Esophagus muscularis mucosa (tissue), 4 donors: ENCODE measurements around the gene USP10. TPM values are rescaled to one million over a fixed set of nuclear protein-coding genes. Genes with fewer than 3 reads are reported as not detected.

Experiments used
- DNase-seq: peaks from one replicate; pipeline ENCODE4 v3.0.0-alpha.2; 2017; ENCODE audit errors: extremely low spot score
- H3K27ac ChIP-seq, 4 donors: fragments of 200-600 bp; sonication (generic); replicated peaks in 1 of 4; 1 replicate in 3 of 4; 2 replicates in 1 of 4; pipeline ENCODE4 v1.5.1; 2016 to 2019; ENCODE audit warnings: mild to moderate bottlenecking in 1 of 4
- H3K27me3 ChIP-seq, 4 donors: fragments of 200-600 bp; sonication (generic); one replicate each; pipeline versions ENCODE4 v1.5.1 to v1.6.0; 2016 to 2019
- H3K36me3 ChIP-seq, 4 donors: fragments of 200-600 bp; sonication (generic); one replicate each; pipeline ENCODE4 v1.5.1; 2016 to 2019
- H3K4me1 ChIP-seq, 4 donors: fragments of 200-600 bp; sonication (generic); one replicate each; pipeline ENCODE4 v1.5.1; 2016 to 2019
- H3K4me3 ChIP-seq, 4 donors: fragments of 200-600 bp; sonication (generic); 1 replicate in 2 of 4; 2 replicates in 2 of 4; pipeline ENCODE4 v1.5.1; 2016 to 2019; ENCODE audit warnings: mild to moderate bottlenecking in 4 of 4, moderate library complexity in 1 of 4
- H3K9me3 ChIP-seq, 4 donors: fragments of 200-600 bp; sonication (generic); 1 replicate in 3 of 4; 2 replicates in 1 of 4; pipeline ENCODE4 v1.5.1; 2016 to 2019
- CTCF ChIP-seq, 3 experiments: fragments of 200-600 bp in 2 of 3; fragments of 450-650 bp in 1 of 3; sonication (generic) in 2 of 3; IDR thresholded peaks; one replicate each; pipeline ENCODE4 v1.5.1; 2017 to 2019; ENCODE audit warnings: antibody characterized with exemption in 3 of 3, mild to moderate bottlenecking in 2 of 3, moderate library complexity in 1 of 3
- EP300 ChIP-seq: sonication (generic); formaldehyde crosslinking; IDR thresholded peaks from one replicate; pipeline ENCODE4 v1.6.1; 2017; ENCODE audit warnings: antibody characterized with exemption
- POLR2A ChIP-seq: fragments of 450-650 bp; IDR thresholded peaks from one replicate; pipeline ENCODE4 v1.6.1; 2017; ENCODE audit warnings: antibody characterized with exemption, moderate library complexity, mild to moderate bottlenecking, low read depth
- POLR2AphosphoS5 ChIP-seq, 2 donors: sonication (generic); formaldehyde crosslinking; IDR thresholded peaks; one replicate each; pipeline ENCODE4 v1.6.1; 2017; ENCODE audit warnings: antibody characterized with exemption in 2 of 2
- WGBS: methylation state at CpG from one replicate; pipeline ENCODE4 v1.1.5; 2018; 5-methylcytosine and 5-hydroxymethylcytosine counted together
- intact Hi-C: fragments of 100-400 bp; cut with DNase I; formaldehyde crosslinking; loops from one replicate; pipeline ENCODE4 v1.15.1; 2023
- total RNA-seq, 4 donors: library from RNA; depleted of rRNA; stranded (reverse); fragments of >200 nt; gene quantifications; one replicate each; pipeline versions ENCODE4 v1.1.0 to v1.2.1, GENCODE V29; 2016

Gene USP10
- total RNA-seq, 4 donors from 2014 or later = 45.3 to 71.2 (median 59.3) TPM

GRCh38 chr16:84782846-84783245 is 83.0 kb downstream of the USP10 start:
- Histone ChIP-seq H3K4me3 (no peak overlapping the region), H3K9me3 (no peaks in the 10 kb centered on the region), H3K4me1 (peaks cover 16 to 27% (median 24%) of the 10 kb centered on the region in 4 donors), H3K27me3 (no peaks in the 10 kb centered on the region), H3K36me3 (peaks cover 7 to 28% (median 25%) of the 10 kb centered on the region in 4 donors), H3K27ac (no peak overlapping the region)
- TF ChIP-seq CTCF (IDR thresholded peaks at IDR 0.05) = no peak
- no peak for TF ChIP-seq EP300
- no peak for TF ChIP-seq POLR2AphosphoS5 (IDR thresholded peaks at IDR 0.05)
- TF ChIP-seq POLR2A = no peak
- WGBS = 81% methylated on average over 2 of the region's 2 CpGs
- intact Hi-C loops = no loop called here
- no peak for DNase-seq

GRCh38 chr16:84785843-84786581 is 86.2 kb downstream of the USP10 start:
- TF ChIP-seq POLR2A (no peak), CTCF (IDR thresholded peaks at IDR 0.05) (no peak), EP300 (no peak), POLR2AphosphoS5 (IDR thresholded peaks at IDR 0.05) (peak in 1 of 2 donors; percentile 29)
- 66% methylated on average over 9 of the region's 11 CpGs for WGBS
- Histone ChIP-seq H3K4me3 (no peak overlapping the region), H3K36me3 (peaks cover 0 to 3% (median 0%) of the 10 kb centered on the region in 4 donors), H3K27me3 (no peaks in the 10 kb centered on the region), H3K27ac (peak overlapping the region in 3 of 4 donors; percentile 13 to 59 (median 54)), H3K4me1 (peaks cover 16 to 28% (median 24%) of the 10 kb centered on the region in 4 donors), H3K9me3 (no peaks in the 10 kb centered on the region)
- intact Hi-C loops = no loop called here
- DNase-seq = no peak

GRCh38 chr16:84786605-84787262 is 86.9 kb downstream of the USP10 start:
- H3K27me3 ChIP-seq = no peaks in the 10 kb centered on the region
- intact Hi-C loops = no loop called here
- H3K4me1 ChIP-seq = peaks cover 16 to 28% (median 24%) of the 10 kb centered on the region in 4 donors
- no peaks in the 10 kb centered on the region for H3K36me3 ChIP-seq
- no peak for TF ChIP-seq POLR2AphosphoS5 (IDR thresholded peaks at IDR 0.05)
- TF ChIP-seq POLR2A = no peak
- no peak for TF ChIP-seq EP300
- no peak for TF ChIP-seq CTCF (IDR thresholded peaks at IDR 0.05)
- H3K9me3 ChIP-seq = no peaks in the 10 kb centered on the region
- DNase-seq = no peak
- no peak overlapping the region for H3K4me3 ChIP-seq
- H3K27ac ChIP-seq = peak overlapping the region; percentile 13 to 54 (median 50)
- 75% methylated on average over 8 of the region's 13 CpGs for WGBS

- peak overlapping the region in 3 of 4 donors; percentile 50 to 54 (median 51) for H3K27ac ChIP-seq
- WGBS = 51% methylated on average over 5 of the region's 5 CpGs
- DNase-seq = no peak
- H3K36me3 ChIP-seq = no peaks in the 10 kb centered on the region
- no peak overlapping the region for H3K4me3 ChIP-seq
- H3K9me3 ChIP-seq = no peaks in the 10 kb centered on the region
- H3K27me3 ChIP-seq = no peaks in the 10 kb centered on the region
- H3K4me1 ChIP-seq = peaks cover 16 to 28% (median 24%) of the 10 kb centered on the region in 4 donors
- intact Hi-C loops = no loop called here
- TF ChIP-seq POLR2AphosphoS5 (IDR thresholded peaks at IDR 0.05) (no peak), EP300 (no peak), POLR2A (no peak), CTCF (IDR thresholded peaks at IDR 0.05) (no peak)
Measured at GRCh38 chr16:84787263-84787622, 87.4 kb downstream of the USP10 start.
